Mesendoderm (in vitro differentiated cells): ENCODE data around the gene TYSND1.

ENCODE experiments used
- DNase-seq: peaks from one replicate; pipeline ENCODE4 v3.0.0; 2013
- H2AK5ac ChIP-seq: 2 replicates; pipeline ENCODE4 v1.6.1; 2013; ENCODE audit warnings: low read length, inconsistent platforms
- H2BK120ac ChIP-seq: 2 replicates; pipeline ENCODE4 v1.6.1; 2013; ENCODE audit warnings: low read depth, mild to moderate bottlenecking, low read length, moderate library complexity, mixed read lengths
- H2BK15ac ChIP-seq: replicated peaks from 2 replicates; pipeline ENCODE4 v1.6.1; 2013; ENCODE audit warnings: low read depth, mild to moderate bottlenecking, moderate library complexity
- H2BK5ac ChIP-seq: 2 replicates; pipeline ENCODE4 v1.6.1; 2013; ENCODE audit warnings: low read length, inconsistent platforms
- H3K18ac ChIP-seq: 2 replicates; pipeline ENCODE4 v1.6.1; 2013; ENCODE audit warnings: mild to moderate bottlenecking, low read length, mixed read lengths
- H3K23ac ChIP-seq: one replicate; pipeline ENCODE4 v1.6.1; 2013; ENCODE audit warnings: low read length
- H3K27ac ChIP-seq: 2 replicates; pipeline ENCODE4 v1.5.1; 2013; ENCODE audit warnings: low read depth, mild to moderate bottlenecking, inconsistent platforms, low read length, moderate library complexity
- H3K27me3 ChIP-seq: 2 replicates; pipeline ENCODE4 v1.6.1; 2013; ENCODE audit warnings: low read length, control low read depth, mild to moderate bottlenecking, inconsistent platforms; ENCODE audit not compliant: insufficient read depth, poor library complexity
- H3K36me3 ChIP-seq: 2 replicates; pipeline ENCODE4 v1.6.1; 2013; ENCODE audit warnings: low read length, inconsistent platforms; ENCODE audit not compliant: control insufficient read depth, insufficient read depth
- H3K4ac ChIP-seq: one replicate; pipeline ENCODE4 v1.6.1; 2013; ENCODE audit warnings: low read depth, mild to moderate bottlenecking, low read length, moderate library complexity
- H3K4me1 ChIP-seq: 2 replicates; pipeline ENCODE4 v1.6.1; 2013; ENCODE audit warnings: low read depth, low read length, inconsistent platforms; ENCODE audit not compliant: control insufficient read depth
- H3K4me2 ChIP-seq: 2 replicates; pipeline ENCODE4 v1.6.1; 2013; ENCODE audit warnings: low read length
- H3K4me3 ChIP-seq: 2 replicates; pipeline ENCODE4 v1.5.1; 2013; ENCODE audit warnings: mild to moderate bottlenecking, low read length
- H3K56ac ChIP-seq: one replicate; pipeline ENCODE4 v1.6.1; 2013; ENCODE audit warnings: low read length
- H3K79me1 ChIP-seq: 2 replicates; pipeline ENCODE4 v1.6.1; 2013; ENCODE audit warnings: low read length, inconsistent platforms
- H3K79me2 ChIP-seq: 2 replicates; pipeline ENCODE4 v1.6.1; 2013; ENCODE audit warnings: mild to moderate bottlenecking, low read length; ENCODE audit not compliant: control insufficient read depth, insufficient read depth
- H3K9ac ChIP-seq: 2 replicates; pipeline ENCODE4 v1.6.1; 2013; ENCODE audit warnings: low read length, inconsistent platforms
- H4K5ac ChIP-seq: one replicate; pipeline ENCODE4 v1.6.1; 2013; ENCODE audit warnings: low read length
- H4K8ac ChIP-seq: one replicate; pipeline ENCODE4 v1.6.1; 2013; ENCODE audit warnings: low read depth, mild to moderate bottlenecking, control low read depth, low read length, moderate library complexity
- WGBS: extraction: QIAGEN DNeasy Blood & Tissue Kit; methylation state at CpG from one replicate; pipeline ENCODE4 v1.1.7; 2013; ENCODE audit warnings: low lambda C conversion rate, missing lambda C conversion rate; ENCODE audit not compliant: insufficient coverage; ENCODE audit errors: extremely low coverage; 5-methylcytosine and 5-hydroxymethylcytosine counted together

Gene TYSND1

DNA sequence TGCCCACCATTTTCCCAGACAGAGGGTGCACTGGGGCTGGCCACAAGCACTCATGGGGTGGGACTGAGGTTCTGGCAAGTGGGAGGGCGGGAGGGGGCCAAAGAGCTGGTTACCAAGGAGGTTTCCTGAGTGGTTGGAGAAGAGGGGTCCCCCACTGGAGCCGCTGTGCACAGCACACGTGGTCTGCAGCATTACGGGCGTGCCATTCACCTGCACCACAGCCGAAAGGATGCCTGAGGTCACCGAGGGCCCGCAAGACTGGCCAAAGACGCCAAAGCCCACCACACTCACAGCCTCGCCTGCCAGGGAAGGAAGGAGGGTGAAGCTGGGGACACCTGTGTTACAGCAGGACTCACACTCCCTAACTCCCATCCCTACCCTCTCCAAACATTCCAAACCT, 3.9 kb downstream of the TYSND1 start:
- Histone ChIP-seq H3K27ac (no peak overlapping the region), H3K79me1 (peaks cover 4% of the 10 kb centered on the region), H2AK5ac (no peak overlapping the region), H3K4ac (no peak overlapping the region), H3K4me3 (no peak overlapping the region), H4K8ac (no peak overlapping the region), H3K9ac (no peak overlapping the region), H3K79me2 (no peaks in the 10 kb centered on the region), H3K4me1 (peaks cover 3% of the 10 kb centered on the region), H2BK120ac (no peak overlapping the region), H3K4me2 (no peak overlapping the region), H3K36me3 (no peaks in the 10 kb centered on the region), H3K56ac (no peak overlapping the region), H3K27me3 (no peaks in the 10 kb centered on the region), H4K5ac (no peak overlapping the region), H3K18ac (no peak overlapping the region), H2BK15ac (no peak overlapping the region), H3K23ac (no peak overlapping the region), H2BK5ac (no peak overlapping the region)
- no CpG with 5 or more reads among the region's 10 CpGs for WGBS
- DNase-seq: no peak

DNA sequence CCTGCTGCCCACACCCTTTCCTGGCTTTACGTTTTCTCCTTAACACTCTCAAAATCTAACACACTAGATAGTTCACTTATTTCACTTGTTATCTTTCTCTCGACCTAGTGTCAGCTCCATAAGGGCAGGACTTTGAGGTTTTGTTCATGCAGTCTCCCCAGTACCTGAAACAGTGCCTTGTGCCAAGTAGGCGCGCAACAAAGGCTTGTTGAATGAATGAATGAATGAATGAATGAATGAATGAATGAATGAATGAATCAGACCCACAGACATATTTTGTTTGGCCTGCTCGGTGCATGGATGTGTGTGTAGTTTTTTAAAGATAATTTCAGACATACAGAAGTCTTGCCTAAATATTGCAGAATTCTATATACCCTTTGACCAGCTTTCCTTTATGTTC, 6.2 kb downstream of the TYSND1 start:
- H3K23ac ChIP-seq: no peak overlapping the region
- no peak overlapping the region for H3K56ac ChIP-seq
- WGBS: no CpG with 5 or more reads among the region's 5 CpGs
- H3K36me3 ChIP-seq: no peaks in the 10 kb centered on the region
- no peak overlapping the region for H3K4me3 ChIP-seq
- H3K18ac ChIP-seq: no peak overlapping the region
- H3K4me2 ChIP-seq: no peak overlapping the region
- H3K4ac ChIP-seq: no peak overlapping the region
- no peak overlapping the region for H2BK5ac ChIP-seq
- H3K79me1 ChIP-seq: peaks cover 4% of the 10 kb centered on the region
- H4K8ac ChIP-seq: no peak overlapping the region
- no peaks in the 10 kb centered on the region for H3K27me3 ChIP-seq
- H3K9ac ChIP-seq: no peak overlapping the region
- no peak overlapping the region for H2BK120ac ChIP-seq
- no peaks in the 10 kb centered on the region for H3K79me2 ChIP-seq
- DNase-seq: no peak
- no peak overlapping the region for H2BK15ac ChIP-seq
- no peak overlapping the region for H2AK5ac ChIP-seq
- no peak overlapping the region for H4K5ac ChIP-seq
- H3K4me1 ChIP-seq: peaks cover 3% of the 10 kb centered on the region
- no peak overlapping the region for H3K27ac ChIP-seq

DNA sequence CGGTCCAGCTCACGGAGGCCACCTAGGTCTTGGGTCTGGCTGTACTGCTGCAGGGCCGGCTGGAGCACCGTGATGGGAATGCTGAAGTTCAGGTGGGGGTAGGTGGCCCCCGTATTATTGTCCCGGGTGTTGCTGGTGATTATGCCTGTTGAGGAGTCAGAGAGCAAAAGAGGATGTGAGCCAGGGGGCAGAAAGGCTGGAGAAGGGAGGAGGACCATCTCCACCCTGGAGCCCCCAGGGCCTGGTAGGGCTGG, 6.6 kb downstream of the TYSND1 start:
- no CpG with 5 or more reads among the region's 6 CpGs for WGBS
- no peak overlapping the region for H3K9ac ChIP-seq

DNA sequence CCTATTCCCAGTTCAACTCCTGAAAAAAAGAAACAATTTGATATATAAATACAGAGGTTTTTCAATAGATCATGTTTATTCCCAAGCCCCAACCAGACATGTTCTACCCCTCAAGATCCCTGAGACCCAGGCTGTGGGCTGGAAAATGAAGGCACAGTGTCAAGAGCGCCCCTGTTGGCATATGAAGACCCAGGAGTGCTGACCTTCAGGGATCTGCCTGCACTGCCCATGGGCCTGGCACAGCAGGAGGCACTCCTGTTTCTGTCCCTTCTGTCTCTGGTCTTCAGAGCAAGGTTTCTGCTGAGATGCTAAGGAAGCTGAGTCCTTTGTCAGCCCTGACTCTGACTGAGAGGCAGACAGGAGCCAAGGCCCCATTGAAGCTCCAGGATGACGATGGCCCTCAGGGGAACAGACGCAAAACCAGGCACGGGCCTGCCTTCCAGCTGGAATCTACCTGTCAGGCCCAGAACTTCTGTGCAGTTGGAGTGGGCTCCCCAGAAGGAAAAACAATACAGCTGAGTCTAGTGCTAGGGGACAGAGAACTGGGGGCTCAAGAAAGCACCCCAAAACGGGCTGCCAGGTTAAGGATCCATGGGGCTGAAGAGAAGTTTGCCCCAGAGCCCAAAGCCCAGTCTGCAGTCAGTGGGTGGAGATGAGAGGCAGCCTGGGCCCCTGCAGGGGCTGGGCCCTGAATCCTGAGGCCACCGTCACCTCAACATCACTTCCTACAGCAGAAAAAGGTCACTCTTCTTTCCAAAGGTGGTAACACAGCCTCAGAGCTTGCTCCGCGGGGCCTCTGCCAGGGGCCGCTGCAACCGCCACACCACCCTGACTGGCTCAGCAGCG, 7.1 kb downstream of the TYSND1 start:
- WGBS: no CpG with 5 or more reads among the region's 11 CpGs
- no peak overlapping the region for H3K27ac ChIP-seq
- H2BK15ac ChIP-seq: no peak overlapping the region
- no peak overlapping the region for H3K18ac ChIP-seq
- no peak overlapping the region for H4K5ac ChIP-seq
- no peak overlapping the region for H3K23ac ChIP-seq
- no peaks in the 10 kb centered on the region for H3K4me1 ChIP-seq
- no peak overlapping the region for H3K56ac ChIP-seq
- no peaks in the 10 kb centered on the region for H3K79me1 ChIP-seq
- no peak overlapping the region for H2BK5ac ChIP-seq
- DNase-seq: no peak
- H2BK120ac ChIP-seq: no peak overlapping the region
- H3K36me3 ChIP-seq: no peaks in the 10 kb centered on the region
- H3K79me2 ChIP-seq: no peaks in the 10 kb centered on the region
- H4K8ac ChIP-seq: no peak overlapping the region
- H3K9ac ChIP-seq: no peak overlapping the region
- H3K4me2 ChIP-seq: no peak overlapping the region
- no peak overlapping the region for H3K4ac ChIP-seq
- no peak overlapping the region for H2AK5ac ChIP-seq
- no peaks in the 10 kb centered on the region for H3K27me3 ChIP-seq
- H3K4me3 ChIP-seq: no peak overlapping the region

More for the DNA sequence above, 6.6 kb downstream of the TYSND1 start:
- H3K27ac ChIP-seq: no peak overlapping the region
- H3K56ac ChIP-seq: no peak overlapping the region
- H4K8ac ChIP-seq: no peak overlapping the region
- no peak overlapping the region for H3K18ac ChIP-seq
- no peak overlapping the region for H2BK15ac ChIP-seq
- H3K4me1 ChIP-seq: peaks cover under 1% of the 10 kb centered on the region
- no peak overlapping the region for H2AK5ac ChIP-seq
- peaks cover 3% of the 10 kb centered on the region for H3K79me1 ChIP-seq
- H2BK5ac ChIP-seq: no peak overlapping the region
- no peak overlapping the region for H4K5ac ChIP-seq
- H3K4ac ChIP-seq: no peak overlapping the region
- no peak overlapping the region for H2BK120ac ChIP-seq
- no peak overlapping the region for H3K23ac ChIP-seq
- DNase-seq: no peak
- H3K36me3 ChIP-seq: no peaks in the 10 kb centered on the region
- H3K4me2 ChIP-seq: no peak overlapping the region
- no peaks in the 10 kb centered on the region for H3K79me2 ChIP-seq
- no peak overlapping the region for H3K4me3 ChIP-seq
- H3K27me3 ChIP-seq: no peaks in the 10 kb centered on the region

DNA sequence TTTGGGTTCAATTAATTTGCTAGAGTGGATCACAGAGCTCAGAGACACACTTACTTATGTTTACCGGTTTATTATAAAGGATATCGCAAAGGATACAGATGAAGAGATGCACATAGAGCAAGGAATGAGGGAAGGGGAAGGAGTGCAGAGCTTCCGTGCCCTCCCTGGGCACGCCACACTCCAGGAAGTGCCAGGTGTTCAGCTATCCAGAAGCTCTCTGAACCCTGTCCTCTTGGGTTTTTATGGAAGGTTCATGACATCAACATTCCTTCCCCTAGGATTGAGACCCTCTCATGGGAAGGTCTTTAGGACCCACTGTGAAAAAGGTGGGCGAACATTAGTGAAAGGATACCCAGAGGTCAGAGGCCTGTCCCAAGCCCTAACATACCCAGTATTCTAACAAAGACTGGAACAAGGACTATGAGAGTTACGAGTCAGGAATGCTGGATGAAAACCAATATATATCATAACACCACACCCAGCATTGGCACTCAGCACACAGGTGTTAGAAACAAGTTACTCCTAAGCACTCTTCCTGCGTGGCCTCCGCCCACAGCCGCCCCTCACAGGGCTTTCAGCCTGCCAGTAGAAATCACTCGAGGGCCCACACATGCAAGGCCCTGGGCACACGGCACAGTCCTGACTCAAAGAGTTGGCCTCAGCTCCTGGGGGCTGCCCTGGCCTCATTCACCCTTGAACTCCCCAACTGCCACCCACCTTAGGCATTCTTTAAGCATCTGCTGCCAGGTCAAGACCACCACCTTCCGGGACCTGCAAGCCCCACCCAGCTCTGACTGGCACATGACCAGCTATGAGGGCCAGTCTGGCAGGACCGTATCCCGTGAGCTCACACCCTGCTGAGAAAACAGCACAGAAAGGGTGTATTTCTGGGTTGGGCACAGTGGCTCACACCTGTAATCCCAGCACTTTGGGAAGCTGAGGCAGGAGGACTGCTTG, 8.3 kb downstream of the TYSND1 start:
- no peak overlapping the region for H3K9ac ChIP-seq
- DNase-seq: no peak
- no peak overlapping the region for H4K8ac ChIP-seq
- H3K79me1 ChIP-seq: no peaks in the 10 kb centered on the region
- H2BK15ac ChIP-seq: no peak overlapping the region
- no peaks in the 10 kb centered on the region for H3K4me1 ChIP-seq
- H3K27ac ChIP-seq: no peak overlapping the region
- H3K56ac ChIP-seq: no peak overlapping the region
- no peak overlapping the region for H3K23ac ChIP-seq
- no peak overlapping the region for H3K4me2 ChIP-seq
- H3K36me3 ChIP-seq: no peaks in the 10 kb centered on the region
- no CpG with 5 or more reads among the region's 14 CpGs for WGBS
- H2BK120ac ChIP-seq: no peak overlapping the region
- H2AK5ac ChIP-seq: no peak overlapping the region
- no peak overlapping the region for H3K18ac ChIP-seq
- no peaks in the 10 kb centered on the region for H3K79me2 ChIP-seq
- no peak overlapping the region for H3K4ac ChIP-seq
- H3K4me3 ChIP-seq: no peak overlapping the region
- H2BK5ac ChIP-seq: no peak overlapping the region
- H4K5ac ChIP-seq: no peak overlapping the region
- no peaks in the 10 kb centered on the region for H3K27me3 ChIP-seq
